ENCODE measurements around the gene STK24. TPM values are rescaled to one million over a fixed set of nuclear protein-coding genes. Genes with fewer than 3 reads are reported as not detected.

STK24 gene
- polyA plus RNA-seq, 1 experiment: 44.0 TPM

- no peaks in the 10 kb centered on the region for H3K27me3 ChIP-seq (ENCODE audit: control insufficient read depth, insufficient read depth, low read length)
- H3K4me3 ChIP-seq (ENCODE audit: low read depth, low read length): no peak overlapping the region
- POLR2A ChIA-PET: interaction anchor here (1.4 kb wide), 1 partner anchor 49 kb away, joined by 4 read pairs; the partner anchor contains the start of gene STK24
- TF ChIP-seq CTCF (IDR thresholded peaks at IDR 0.05; ENCODE audit: low read depth, low read length): no peak
- no peak for DNase-seq (ENCODE audit: low read depth, low spot score)
- H3K27ac ChIP-seq (ENCODE audit: low read depth, low read length): no peak overlapping the region
- CTCF ChIA-PET: no interaction called here
- no peaks in the 10 kb centered on the region; the same call in 1 of the 2 replicates for H3K9me3 ChIP-seq (ENCODE audit: control insufficient read depth, insufficient read depth, low read length)
Measured at GRCh38 chr13:98528663-98529064, 48.2 kb downstream of the STK24 start.

- Histone ChIP-seq H3K27ac (ENCODE audit: low read depth, low read length) (no peak overlapping the region), H3K4me3 (ENCODE audit: low read depth, low read length) (no peak overlapping the region), H3K9me3 (ENCODE audit: control insufficient read depth, insufficient read depth, low read length) (no peaks in the 10 kb centered on the region; the same call in 1 of the 2 replicates), H3K27me3 (ENCODE audit: control insufficient read depth, insufficient read depth, low read length) (no peaks in the 10 kb centered on the region)
- DNase-seq (ENCODE audit: low read depth, low spot score): no peak
- ChIA-PET POLR2A (no interaction called here), CTCF (no interaction called here)
- no peak for TF ChIP-seq CTCF (IDR thresholded peaks at IDR 0.05; ENCODE audit: low read depth, low read length)
Measured at GRCh38 chr13:98527526-98527925, 49.4 kb downstream of the STK24 start.

GRCh38 chr13:98526182-98526512 is 50.8 kb downstream of the STK24 start:
- TF ChIP-seq CTCF (IDR thresholded peaks at IDR 0.05; ENCODE audit: low read depth, low read length): no peak
- POLR2A ChIA-PET: no interaction called here
- Histone ChIP-seq H3K4me3 (ENCODE audit: low read depth, low read length) (no peak overlapping the region), H3K9me3 (ENCODE audit: control insufficient read depth, insufficient read depth, low read length) (no peaks in the 10 kb centered on the region; the same call in 1 of the 2 replicates), H3K27ac (ENCODE audit: low read depth, low read length) (no peak overlapping the region), H3K27me3 (ENCODE audit: control insufficient read depth, insufficient read depth, low read length) (no peaks in the 10 kb centered on the region)
- CTCF ChIA-PET: interaction anchor here (1.6 kb wide), 1 partner anchor 81 kb away, joined by 3 read pairs; no protein-coding TSS in a partner anchor
- no peak for DNase-seq (ENCODE audit: low read depth, low spot score)

- CTCF ChIA-PET: interaction anchor here (1.6 kb wide), 1 partner anchor 80 kb away, joined by 3 read pairs; no protein-coding TSS in a partner anchor
- POLR2A ChIA-PET: no interaction called here
- Histone ChIP-seq H3K27me3 (ENCODE audit: control insufficient read depth, insufficient read depth, low read length) (no peaks in the 10 kb centered on the region), H3K27ac (ENCODE audit: low read depth, low read length) (no peak overlapping the region), H3K4me3 (ENCODE audit: low read depth, low read length) (no peak overlapping the region), H3K9me3 (ENCODE audit: control insufficient read depth, insufficient read depth, low read length) (no peaks in the 10 kb centered on the region; the same call in 1 of the 2 replicates)
- DNase-seq (ENCODE audit: low read depth, low spot score): no peak
- no peak for TF ChIP-seq CTCF (IDR thresholded peaks at IDR 0.05; ENCODE audit: low read depth, low read length)
Measured at GRCh38 chr13:98525456-98526181, 51.3 kb downstream of the STK24 start.

- H3K9me3 ChIP-seq (ENCODE audit: control insufficient read depth, insufficient read depth, low read length): no peaks in the 10 kb centered on the region; the same call in 1 of the 2 replicates
- no peaks in the 10 kb centered on the region for H3K27me3 ChIP-seq (ENCODE audit: control insufficient read depth, insufficient read depth, low read length)
- POLR2A ChIA-PET: no interaction called here
- no peak for TF ChIP-seq CTCF (IDR thresholded peaks at IDR 0.05; ENCODE audit: low read depth, low read length)
- no peak overlapping the region for H3K27ac ChIP-seq (ENCODE audit: low read depth, low read length)
- CTCF ChIA-PET: no interaction called here
- DNase-seq (ENCODE audit: low read depth, low spot score): no peak
- H3K4me3 ChIP-seq (ENCODE audit: low read depth, low read length): no peak overlapping the region
Measured at GRCh38 chr13:98524793-98525192, 52.1 kb downstream of the STK24 start.

Data from AG04450 (cell line).